Pancreas (tissue), 10 donors: ENCODE measurements around the gene TFR2. TPM values are rescaled to one million over a fixed set of nuclear protein-coding genes. Genes with fewer than 3 reads are reported as not detected.

ENCODE experiments used
- ATAC-seq, 4 donors: fragments of 200-7000 bp; cut with Tn5 transposase; one replicate each; pipeline versions ENCODE4 v1.8.0 to v1.9.1; 2020; ENCODE audit warnings: mild to moderate bottlenecking in 4 of 4, moderate library complexity in 4 of 4
- DNase-seq, 6 donors: peaks; one replicate each; pipeline ENCODE4 v3.0.0-alpha.2; 2020
- FAIRE-seq: peaks from 2 replicates; lab custom pipeline; 2012; peaks lifted over from hg19 to GRCh38; lab: Jason Lieb, UNC
- H3K27ac ChIP-seq, 4 donors: fragments of 200-600 bp; sonication (generic); 1 replicate in 3 of 4; 2 replicates in 1 of 4; pipeline versions ENCODE4 v1.5.0 to v1.8.0; 2020
- H3K27me3 ChIP-seq, 4 donors: fragments of 200-600 bp; one replicate each; pipeline ENCODE4 v1.8.0; 2021
- H3K36me3 ChIP-seq, 3 donors: fragments of 200-600 bp; sonication (generic) in 1 of 3; one replicate each; pipeline versions ENCODE4 v1.5.0 to v1.8.0; 2020 to 2021
- H3K4me1 ChIP-seq, 3 donors: fragments of 200-600 bp; one replicate each; pipeline ENCODE4 v1.8.0; 2021
- H3K4me3 ChIP-seq, 4 donors: fragments of 200-600 bp; sonication (generic) in 2 of 4; one replicate each; pipeline versions ENCODE4 v1.5.0 to v1.8.0; 2020 to 2021
- H3K9me3 ChIP-seq, 4 donors: fragments of 200-600 bp; one replicate each; pipeline ENCODE4 v1.8.0; 2021
- WGBS, 2 donors: extraction: QIAGEN DNeasy Blood & Tissue Kit; methylation state at CpG; one replicate each; pipeline ENCODE4 v1.1.7; 2013; 5-methylcytosine and 5-hydroxymethylcytosine counted together
- intact Hi-C, 3 donors: fragments of 100-400 bp; cut with DNase I; formaldehyde crosslinking; loops; one replicate each; pipeline versions ENCODE4 v1.11.1 to v1.14.2; 2022
- polyA plus RNA-seq, 2 donors: library from polyadenylated mRNA; stranded (reverse); fragments of 200-250 nt; gene quantifications; one replicate each; pipeline ENCODE4 v1.2.3, GENCODE V29; 2013
- total RNA-seq, 6 donors: library from RNA; stranded (reverse); fragmentation: NEBNext Ultra II Directional in 4 of 6; extraction: Animal tissue kit (Norgen Biotek cat#: 25700) in 4 of 6; gene quantifications; one replicate each; pipeline versions ENCODE4 v1.2.1 to v1.2.4, GENCODE V29; 2021 to 2023
- TF ChIP-seq, protein P1 (sequence below), 4 donors: fragments of 200-600 bp; sonication (generic) in 3 of 4; IDR thresholded peaks; one replicate each; pipeline versions ENCODE4 v1.5.0 to v1.8.0; 2021; ENCODE audit warnings: antibody characterized with exemption in 4 of 4
- donor health status: healthy with polysubstance abuse.
- donor health status: DM: no; HTN: no; CAD: no; lungs with moderate emphysema.
- donor health status: DM: no; HTN: no; CAD: no.
- donor health status: control.
- donor health status: control.
- donor health status: Bipolar disorder and iron deficiency.
- donor health status: DM: yes; HTN: yes; CAD: no.
- donor health status: DM: no; HTN: no; CAD: no.
- donor health status: DM: no; HTN: no; CAD: no.
- donor health status: DM: yes; HTN: yes; CAD: no.

Gene TFR2
- total and polyA plus RNA-seq, 8 donors, result 0.28 to 1.2 (median 1.0) TPM

DNA sequence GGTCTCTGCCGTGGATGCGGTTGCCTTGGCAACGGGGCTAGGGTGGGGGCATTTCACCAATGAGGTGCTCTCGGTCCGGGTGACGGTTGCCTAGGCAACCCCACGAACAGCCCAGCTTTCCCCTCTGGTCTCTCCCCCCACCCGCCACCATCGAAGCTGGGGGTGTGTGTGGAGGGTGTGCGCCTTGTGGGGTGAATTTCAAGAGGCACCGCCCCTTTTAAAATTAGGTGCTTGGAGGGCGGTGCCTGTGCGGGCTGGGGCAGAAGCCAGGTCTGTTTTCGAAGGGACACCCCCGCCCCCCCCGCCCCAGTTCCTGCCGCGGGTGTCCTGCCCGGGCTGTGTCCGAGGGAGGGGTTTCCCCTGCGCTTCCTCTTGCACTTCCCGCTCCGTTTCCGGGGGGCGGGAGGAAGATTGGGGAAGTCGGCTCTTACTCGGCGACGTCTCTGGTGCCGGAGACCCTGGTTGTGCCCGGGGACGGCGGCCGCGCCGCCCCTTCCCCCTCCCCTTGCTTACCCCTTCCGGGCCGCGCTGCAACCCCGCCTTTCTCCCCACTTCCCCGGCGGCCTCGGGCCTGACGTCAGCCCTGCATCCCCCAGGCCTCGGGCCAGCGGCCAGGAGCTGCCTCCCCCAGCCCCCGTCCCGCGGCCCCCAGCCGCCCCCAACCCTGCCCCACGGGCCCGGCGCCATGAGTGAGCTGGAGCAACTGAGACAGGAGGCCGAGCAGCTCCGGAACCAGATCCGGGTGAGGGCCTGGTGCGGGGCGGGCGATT lies 34.4 kb upstream of the TFR2 start:
- Histone ChIP-seq H3K4me1 (no peaks in the 10 kb centered on the region), H3K4me3 (peak overlapping the region; percentile 87 to 91 (median 90)), H3K9me3 (no peaks in the 10 kb centered on the region), H3K36me3 (peaks cover 3 to 24% (median 16%) of the 10 kb centered on the region in 3 donors), H3K27me3 (no peaks in the 10 kb centered on the region), H3K27ac (peak overlapping the region; percentile 36 to 98 (median 96))
- ATAC-seq (peak; percentile 4 to 13 (median 10)), FAIRE-seq (no peak), DNase-seq (peak; percentile 71 to 92 (median 78))
- intact Hi-C loops, result loop anchor here in 1 of 3 donors (2.0 kb wide), 1 partner anchor 15 kb away; no protein-coding TSS in a partner anchor
- TF ChIP-seq, protein P1, sequence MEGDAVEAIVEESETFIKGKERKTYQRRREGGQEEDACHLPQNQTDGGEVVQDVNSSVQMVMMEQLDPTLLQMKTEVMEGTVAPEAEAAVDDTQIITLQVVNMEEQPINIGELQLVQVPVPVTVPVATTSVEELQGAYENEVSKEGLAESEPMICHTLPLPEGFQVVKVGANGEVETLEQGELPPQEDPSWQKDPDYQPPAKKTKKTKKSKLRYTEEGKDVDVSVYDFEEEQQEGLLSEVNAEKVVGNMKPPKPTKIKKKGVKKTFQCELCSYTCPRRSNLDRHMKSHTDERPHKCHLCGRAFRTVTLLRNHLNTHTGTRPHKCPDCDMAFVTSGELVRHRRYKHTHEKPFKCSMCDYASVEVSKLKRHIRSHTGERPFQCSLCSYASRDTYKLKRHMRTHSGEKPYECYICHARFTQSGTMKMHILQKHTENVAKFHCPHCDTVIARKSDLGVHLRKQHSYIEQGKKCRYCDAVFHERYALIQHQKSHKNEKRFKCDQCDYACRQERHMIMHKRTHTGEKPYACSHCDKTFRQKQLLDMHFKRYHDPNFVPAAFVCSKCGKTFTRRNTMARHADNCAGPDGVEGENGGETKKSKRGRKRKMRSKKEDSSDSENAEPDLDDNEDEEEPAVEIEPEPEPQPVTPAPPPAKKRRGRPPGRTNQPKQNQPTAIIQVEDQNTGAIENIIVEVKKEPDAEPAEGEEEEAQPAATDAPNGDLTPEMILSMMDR (IDR thresholded peaks at IDR 0.05), result no peak
- WGBS, 2 donors, result 5 to 9% methylated on average over 37 to 59 of the region's 59 CpGs

DNA sequence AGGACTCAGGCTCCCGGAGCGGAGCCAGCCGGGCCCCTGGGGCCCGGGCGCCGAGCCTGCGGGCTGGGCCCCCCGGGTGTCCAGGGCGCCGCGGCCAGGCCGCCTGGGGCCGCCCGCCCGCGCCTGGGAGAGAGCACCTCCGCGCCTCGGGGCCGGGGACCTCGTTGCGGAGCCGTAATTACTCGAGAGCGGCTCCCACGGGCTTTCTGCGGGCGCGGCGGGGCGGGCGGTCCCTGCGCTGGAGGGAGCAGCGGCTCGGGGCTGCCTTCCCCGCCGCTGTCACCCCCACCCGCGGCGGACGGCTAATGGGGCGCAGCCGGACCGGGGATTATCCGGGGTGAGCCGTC lies 33.7 kb upstream of the TFR2 start:
- FAIRE-seq (no peak), DNase-seq (peak in 3 of 6 donors; percentile 46 to 87 (median 74)), ATAC-seq (peak in 1 of 4 donors; percentile 12)
- TF ChIP-seq, protein P1 (IDR thresholded peaks at IDR 0.05), result no peak
- Histone ChIP-seq H3K4me1 (no peaks in the 10 kb centered on the region), H3K9me3 (no peaks in the 10 kb centered on the region), H3K27ac (peak overlapping the region; percentile 36 to 98 (median 96)), H3K36me3 (peaks cover 3 to 24% (median 16%) of the 10 kb centered on the region in 3 donors), H3K4me3 (peak overlapping the region; percentile 87 to 91 (median 90)), H3K27me3 (no peaks in the 10 kb centered on the region)
- 0% methylated on average over 25 to 46 of the region's 46 CpGs for WGBS, 2 donors
- intact Hi-C loops, result no loop called here

DNA sequence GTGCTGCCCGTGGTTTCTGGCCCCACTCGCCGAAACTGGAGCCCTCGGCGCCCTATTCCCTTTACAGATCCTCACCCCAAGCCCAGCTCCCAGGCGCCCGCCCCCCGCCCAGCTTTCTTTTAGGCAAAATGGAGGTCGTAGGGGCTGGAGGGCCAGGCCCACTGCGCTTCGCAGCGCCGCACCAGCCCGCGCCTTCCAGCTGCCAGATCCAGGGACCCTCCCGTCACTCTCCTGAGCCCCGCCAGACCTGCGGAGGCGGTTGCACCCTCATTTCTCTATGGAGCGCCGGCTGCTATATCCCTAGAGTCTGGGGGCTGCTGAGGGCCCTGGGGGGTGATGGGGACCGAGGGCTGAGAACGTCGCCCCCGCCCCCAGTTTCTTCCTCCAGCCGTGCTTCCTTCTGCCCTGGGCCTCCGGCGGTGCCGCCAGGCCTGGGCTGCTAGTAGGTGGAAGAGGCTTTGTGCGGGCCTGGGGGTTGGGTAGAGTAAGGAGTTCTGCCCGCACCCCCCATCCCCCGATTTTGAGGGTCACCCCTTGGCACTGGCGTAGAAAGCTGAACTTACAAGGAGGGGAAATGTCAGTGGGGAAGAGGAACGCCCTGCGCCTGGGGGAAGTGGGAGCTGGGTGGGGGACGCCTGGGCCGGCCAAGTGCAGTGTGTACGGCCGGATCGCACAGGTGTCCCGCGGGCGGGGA lies 33.2 kb upstream of the TFR2 start:
- Histone ChIP-seq H3K27ac (peak overlapping the region; percentile 93 to 98 (median 97)), H3K27me3 (no peaks in the 10 kb centered on the region), H3K4me1 (no peaks in the 10 kb centered on the region), H3K9me3 (no peaks in the 10 kb centered on the region), H3K4me3 (peak overlapping the region; percentile 87 to 91 (median 90)), H3K36me3 (peaks cover 3 to 24% (median 16%) of the 10 kb centered on the region in 3 donors)
- ATAC-seq (peak in 3 of 4 donors; percentile 1 to 4 (median 3)), FAIRE-seq (no peak), DNase-seq (peak in 3 of 6 donors; percentile 59 to 73 (median 63))
- TF ChIP-seq, protein P1 (IDR thresholded peaks at IDR 0.05), result no peak
- intact Hi-C loops, result no loop called here
- 0 to 1% methylated on average over 42 to 43 of the region's 43 CpGs for WGBS, 2 donors

DNA sequence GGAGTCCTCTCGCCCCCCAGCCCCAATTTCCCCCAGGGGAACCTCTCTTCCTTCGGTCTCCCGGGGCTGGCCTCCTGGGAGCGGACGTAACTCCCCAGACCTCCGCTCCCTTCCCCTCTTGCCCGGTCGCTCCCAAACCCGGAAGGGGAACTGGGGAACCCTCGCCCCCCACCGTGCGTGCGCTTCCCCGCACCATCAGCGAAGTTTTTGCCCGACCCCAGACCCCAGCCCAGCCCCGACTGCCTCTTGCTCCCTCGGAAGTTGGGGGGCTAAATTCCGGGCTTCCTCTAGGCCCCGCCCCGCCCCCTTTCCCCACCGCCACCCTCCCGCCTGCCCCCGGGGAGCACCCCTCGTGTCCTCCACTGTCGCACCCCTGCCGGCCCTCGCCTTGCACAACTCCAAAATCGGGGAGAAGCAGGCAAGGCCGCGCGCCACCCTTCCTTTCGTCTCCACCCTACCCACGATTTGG lies 32.6 kb upstream of the TFR2 start:
- H3K27ac ChIP-seq, result peak overlapping the region; percentile 93 to 98 (median 97)
- FAIRE-seq, result no peak
- peak overlapping the region; percentile 87 to 91 (median 90) for H3K4me3 ChIP-seq
- peak in 3 of 4 donors; percentile 3 to 14 (median 3) for ATAC-seq
- H3K36me3 ChIP-seq, result peaks cover 3 to 24% (median 16%) of the 10 kb centered on the region in 3 donors
- intact Hi-C loops, result no loop called here
- H3K27me3 ChIP-seq, result no peaks in the 10 kb centered on the region
- no peaks in the 10 kb centered on the region for H3K4me1 ChIP-seq
- DNase-seq, result peak in 4 of 6 donors; percentile 59 to 86 (median 72)
- no peaks in the 10 kb centered on the region for H3K9me3 ChIP-seq
- 0 to 2% methylated on average over 18 to 34 of the region's 34 CpGs for WGBS, 2 donors
- TF ChIP-seq, protein P1 (IDR thresholded peaks at IDR 0.05), result no peak
